Epithelial cell of proximal tubule (primary cell): ENCODE results near the gene OXNAD1. TPM values are rescaled to one million over a fixed set of nuclear protein-coding genes. Genes with fewer than 3 reads are reported as not detected.

Experiments
- DNase-seq: peaks from one replicate; pipeline ENCODE4 v3.0.0-alpha.2; 2011; ENCODE audit warnings: low read depth
- H3K4me3 ChIP-seq: 2 replicates; pipeline ENCODE4 v1.5.1; 2011; ENCODE audit warnings: low read depth, mild to moderate bottlenecking, low read length
- CTCF ChIP-seq: conservative IDR thresholded peaks from 2 replicates; pipeline ENCODE4 v1.5.1; 2012; ENCODE audit warnings: low read depth, mild to moderate bottlenecking, low read length
- total RNA-seq: library from RNA; depleted of rRNA; stranded (reverse); fragments of >200 nt; gene quantifications from 2 replicates; pipeline ENCODE4 v1.2.3, GENCODE V29; 2015

The OXNAD1 gene
- total RNA-seq, 1 donor from 2014 or later: 14.2 TPM

GRCh38 chr3:16315623-16316022 is 50.6 kb downstream of the OXNAD1 start:
- no peak overlapping the region for H3K4me3 ChIP-seq
- no peak for TF ChIP-seq CTCF
- DNase-seq: no peak

- no peak for TF ChIP-seq CTCF
- H3K4me3 ChIP-seq: no peak overlapping the region
Observed at GRCh38 chr3:16316396-16316795, 51.4 kb downstream of the OXNAD1 start.

DNA sequence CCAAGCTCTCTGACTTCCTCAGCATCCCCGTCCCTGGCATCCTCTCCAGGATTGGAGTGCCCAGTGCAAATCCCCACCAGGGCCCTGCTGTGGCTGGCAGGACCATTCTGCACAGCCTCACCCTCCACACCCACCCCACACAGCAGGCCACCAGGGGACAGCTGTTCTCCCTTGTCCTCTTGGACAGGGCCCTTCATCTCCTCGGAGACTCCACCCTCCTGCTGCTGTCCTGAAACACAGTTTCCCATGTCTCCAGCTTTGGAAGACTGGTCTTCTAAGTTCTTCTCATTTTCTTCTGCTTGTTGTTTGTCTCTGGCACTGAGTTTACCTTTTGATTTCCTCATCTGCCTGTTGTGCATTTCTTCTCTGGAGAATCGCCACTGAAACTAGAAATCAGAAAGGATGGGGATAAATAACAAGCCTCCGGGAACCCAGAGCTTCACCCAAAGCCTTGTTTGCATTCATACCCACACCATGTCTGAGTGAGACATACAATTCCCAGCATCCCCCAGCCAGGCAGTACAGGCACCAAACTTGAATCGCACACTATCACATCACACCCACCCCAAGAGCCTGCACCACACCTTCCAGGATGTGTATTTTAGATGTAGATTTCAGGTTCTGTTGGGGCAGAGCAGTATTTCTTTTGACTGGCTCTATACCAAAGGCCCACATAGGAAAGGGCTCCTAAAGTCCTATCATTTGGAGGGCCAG is 52.0 kb downstream of the OXNAD1 start:
- DNase-seq: no peak
- TF ChIP-seq CTCF: no peak
- no peak overlapping the region for H3K4me3 ChIP-seq

More at GRCh38 chr3:16316396-16316795, 51.4 kb downstream of the OXNAD1 start:
- no peak for DNase-seq

DNA sequence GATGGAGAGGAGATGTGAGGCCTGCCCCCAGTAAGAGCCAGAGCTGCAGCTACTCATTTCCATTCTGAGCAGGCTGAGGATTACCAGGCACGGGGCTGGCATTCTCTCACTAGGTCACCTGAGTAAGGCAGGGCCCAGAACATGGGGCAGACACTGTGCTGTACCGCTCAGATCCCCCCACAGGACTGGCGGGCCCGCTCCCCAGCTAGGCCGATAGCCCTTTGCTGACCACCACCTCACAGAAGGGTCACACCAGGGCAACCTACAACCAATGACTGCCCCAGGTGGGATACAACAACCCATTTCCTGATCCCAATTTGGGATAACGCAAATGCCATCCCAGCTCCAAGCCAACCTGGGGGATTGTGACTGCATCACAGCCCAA is 52.5 kb downstream of the OXNAD1 start:
- H3K4me3 ChIP-seq: no peak overlapping the region
- DNase-seq: no peak
- TF ChIP-seq CTCF: no peak

- TF ChIP-seq CTCF: no peak
- no peak overlapping the region for H3K4me3 ChIP-seq
- DNase-seq: no peak
Observed at GRCh38 chr3:16318176-16318575, 53.2 kb downstream of the OXNAD1 start.

- peak; percentile 61 for TF ChIP-seq CTCF
- no peak for DNase-seq
- H3K4me3 ChIP-seq: no peak overlapping the region
Observed at GRCh38 chr3:16319307-16319706, 54.3 kb downstream of the OXNAD1 start.

DNA sequence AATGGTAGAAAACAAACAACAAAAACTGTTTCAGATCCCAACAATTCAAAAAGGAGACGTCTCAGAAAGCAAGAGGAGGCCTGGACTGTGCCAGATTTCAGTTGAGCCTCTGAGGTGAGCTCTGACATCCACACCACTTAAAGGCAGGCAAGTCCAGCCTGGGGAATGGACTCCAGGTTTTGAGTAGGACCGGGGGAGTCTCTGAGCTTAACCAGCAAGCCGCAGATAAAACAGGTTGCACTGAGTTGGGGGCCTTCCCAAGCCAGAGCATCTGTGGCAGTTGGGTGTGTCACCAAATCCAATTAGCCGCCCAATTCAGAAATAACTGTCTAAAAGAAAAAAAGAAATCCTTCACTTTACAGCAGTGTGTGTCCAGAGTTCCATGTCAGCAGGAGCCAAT is 54.7 kb downstream of the OXNAD1 start:
- DNase-seq: no peak
- H3K4me3 ChIP-seq: no peak overlapping the region
- TF ChIP-seq CTCF: no peak
